ENCODE measurements around the gene OFD1. TPM values are rescaled to one million over a fixed set of nuclear protein-coding genes. Genes with fewer than 3 reads are reported as not detected.

OFD1 gene
- total RNA-seq, 1 donor from 2014 or later = 22.0 TPM

Other genes with a start within 250 kb of the OFD1 start
- 2.0 and 2.5 TPM in 2 replicates for gene EGFL6, start 165.1 kb upstream of the OFD1 start, total RNA-seq
- 3.9 and 5.0 TPM in 2 replicates for gene TCEANC, start 81.6 kb upstream of the OFD1 start, total RNA-seq
- gene RAB9A, start 45.6 kb upstream of the OFD1 start, total RNA-seq = 9.4 and 11.8 TPM in 2 replicates
- gene TRAPPC2, start 128 bp upstream of the OFD1 start, total RNA-seq = 16.4 and 16.5 TPM in 2 replicates
- not detected in 2 replicates for gene GPM6B, start 82.3 kb downstream of the OFD1 start, total RNA-seq